Astrocyte (in vitro differentiated cells and primary cell): ENCODE measurements around the gene PARN. TPM values are rescaled to one million over a fixed set of nuclear protein-coding genes. Genes with fewer than 3 reads are reported as not detected.
"Not testable (repeated sequence)": the region's sequence is repeated elsewhere in the genome, so short reads cannot be mapped to it uniquely, and the experiment has no call there.

Experiments
- DNase-seq: peaks from one replicate; pipeline ENCODE4 v3.0.0-alpha.2; 2010; ENCODE audit warnings: low read depth
- FAIRE-seq: peaks from 2 replicates; lab custom pipeline; 2011; peaks lifted over from hg19 to GRCh38; lab: Jason Lieb, UNC
- H2AFZ ChIP-seq: 2 replicates; pipeline ENCODE4 v1.6.0; 2012; ENCODE audit warnings: low read depth, low read length, inconsistent platforms
- H3K27ac ChIP-seq: 2 replicates; pipeline ENCODE4 v1.5.1; 2011; ENCODE audit warnings: low read depth, low read length, inconsistent platforms
- H3K27me3 ChIP-seq: 2 replicates; pipeline ENCODE4 v1.6.0; 2011; ENCODE audit warnings: low read length, inconsistent platforms; ENCODE audit not compliant: insufficient read depth
- H3K36me3 ChIP-seq: 2 replicates; pipeline ENCODE4 v1.5.1; 2011; ENCODE audit warnings: low read length, inconsistent platforms; ENCODE audit not compliant: insufficient read depth
- H3K4me1 ChIP-seq: 2 replicates; pipeline ENCODE4 v1.5.1; 2011; ENCODE audit warnings: low read length, inconsistent platforms; ENCODE audit not compliant: insufficient read depth
- H3K4me2 ChIP-seq: 2 replicates; pipeline ENCODE4 v1.6.0; 2012; ENCODE audit warnings: low read length, inconsistent platforms
- H3K4me3 ChIP-seq: 2 replicates; pipeline ENCODE4 v1.5.1; 2011; ENCODE audit warnings: low read depth, mild to moderate bottlenecking, low read length, inconsistent platforms; ENCODE audit not compliant: insufficient read depth
- H3K79me2 ChIP-seq: 2 replicates; pipeline ENCODE4 v1.6.0; 2012; ENCODE audit warnings: mild to moderate bottlenecking, low read length, inconsistent platforms; ENCODE audit not compliant: insufficient read depth
- H3K9ac ChIP-seq: 2 replicates; pipeline ENCODE4 v1.6.0; 2012; ENCODE audit warnings: mild to moderate bottlenecking, low read length, inconsistent platforms
- H3K9me3 ChIP-seq: 2 replicates; pipeline ENCODE4 v1.5.1; 2012; ENCODE audit warnings: low read depth, mild to moderate bottlenecking, low read length, inconsistent platforms; ENCODE audit not compliant: insufficient read depth
- H4K20me1 ChIP-seq: 2 replicates; pipeline ENCODE4 v1.6.0; 2012; ENCODE audit warnings: low read length, inconsistent platforms; ENCODE audit not compliant: insufficient read depth
- H3K27ac Mint-ChIP-seq: one replicate; pipeline ENCODE4 v1.8.0; 2021; ENCODE audit warnings: mild to moderate bottlenecking, mixed read lengths; ENCODE audit not compliant: unreplicated experiment
- H3K27me3 Mint-ChIP-seq: one replicate; pipeline ENCODE4 v1.8.0; 2021; ENCODE audit warnings: low read depth, mixed read lengths; ENCODE audit not compliant: unreplicated experiment
- H3K36me3 Mint-ChIP-seq: one replicate; pipeline ENCODE4 v1.8.0; 2021; ENCODE audit warnings: low read depth, mixed read lengths; ENCODE audit not compliant: unreplicated experiment
- H3K4me1 Mint-ChIP-seq: one replicate; pipeline ENCODE4 v1.8.0; 2021; ENCODE audit warnings: low read depth, mixed read lengths; ENCODE audit not compliant: unreplicated experiment
- H3K4me3 Mint-ChIP-seq: one replicate; pipeline ENCODE4 v1.8.0; 2021; ENCODE audit warnings: mild to moderate bottlenecking, moderate library complexity, mixed read lengths; ENCODE audit not compliant: unreplicated experiment
- H3K9me3 Mint-ChIP-seq: one replicate; pipeline ENCODE4 v1.8.0; 2021; ENCODE audit warnings: mild to moderate bottlenecking, mixed read lengths; ENCODE audit not compliant: unreplicated experiment
- CTCF ChIP-seq: IDR thresholded peaks from 2 replicates; pipeline ENCODE4 v1.5.1; 2011; ENCODE audit warnings: low read depth, mild to moderate bottlenecking, inconsistent platforms, low read length, moderate library complexity; ENCODE audit not compliant: insufficient read depth
- EZH2 ChIP-seq: IDR thresholded peaks from 2 replicates; pipeline ENCODE4 v1.6.1; 2012; ENCODE audit warnings: mild to moderate bottlenecking, low read length, inconsistent platforms; ENCODE audit not compliant: insufficient read depth
- total RNA-seq: library from RNA; stranded (reverse); gene quantifications from 2 replicates; pipeline ENCODE4 v1.2.1, GENCODE V29; 2021

Gene PARN
- total RNA-seq, 1 donor from 2014 or later = 26.1 TPM

GRCh38 chr16:14579266-14579665 lies 50.8 kb downstream of the PARN start:
- Histone ChIP-seq H3K27me3 (no peaks in the 10 kb centered on the region), H4K20me1 (no peaks in the 10 kb centered on the region), H3K27ac (no peak overlapping the region), H3K36me3 (peaks cover 30% of the 10 kb centered on the region), H3K9me3 (no peaks in the 10 kb centered on the region), H2AFZ (no peak overlapping the region), H3K9ac (no peak overlapping the region), H3K4me1 (no peaks in the 10 kb centered on the region), H3K4me3 (no peak overlapping the region), H3K79me2 (no peaks in the 10 kb centered on the region), H3K4me2 (no peak overlapping the region)
- Mint-ChIP-seq H3K27me3 (no peaks in the 10 kb centered on the region), H3K4me3 (no peak overlapping the region), H3K4me1 (no peaks in the 10 kb centered on the region), H3K36me3 (peaks cover 35% of the 10 kb centered on the region), H3K27ac (no peak overlapping the region), H3K9me3 (peaks cover 12% of the 10 kb centered on the region)
- FAIRE-seq (no peak), DNase-seq (no peak)
- no peak for TF ChIP-seq CTCF
- TF ChIP-seq EZH2 = no peak

GRCh38 chr16:14576532-14576931 lies 53.5 kb downstream of the PARN start:
- no peak overlapping the region for H3K9ac ChIP-seq
- no peaks in the 10 kb centered on the region for H3K27me3 ChIP-seq
- H3K36me3 ChIP-seq = peaks cover 18% of the 10 kb centered on the region
- FAIRE-seq (no peak), DNase-seq (no peak)
- Mint-ChIP-seq H3K27ac (no peak overlapping the region), H3K36me3 (peaks cover 38% of the 10 kb centered on the region), H3K4me1 (no peaks in the 10 kb centered on the region), H3K9me3 (peaks cover 15% of the 10 kb centered on the region), H3K27me3 (no peaks in the 10 kb centered on the region), H3K4me3 (no peak overlapping the region)
- no peak overlapping the region for H2AFZ ChIP-seq
- H4K20me1 ChIP-seq = no peaks in the 10 kb centered on the region
- no peaks in the 10 kb centered on the region for H3K79me2 ChIP-seq
- no peaks in the 10 kb centered on the region for H3K4me1 ChIP-seq
- H3K4me2 ChIP-seq = no peak overlapping the region
- TF ChIP-seq EZH2 (no peak), CTCF (no peak)
- H3K9me3 ChIP-seq = no peaks in the 10 kb centered on the region
- no peak overlapping the region for H3K4me3 ChIP-seq
- H3K27ac ChIP-seq = no peak overlapping the region

- Histone ChIP-seq H3K4me1 (no peaks in the 10 kb centered on the region), H3K4me2 (no peak overlapping the region), H2AFZ (no peak overlapping the region), H3K36me3 (peaks cover 14% of the 10 kb centered on the region), H3K9me3 (no peaks in the 10 kb centered on the region), H3K27ac (no peak overlapping the region), H4K20me1 (no peaks in the 10 kb centered on the region), H3K79me2 (no peaks in the 10 kb centered on the region), H3K27me3 (no peaks in the 10 kb centered on the region), H3K9ac (no peak overlapping the region), H3K4me3 (no peak overlapping the region)
- Mint-ChIP-seq H3K4me3 (no peak overlapping the region), H3K36me3 (peaks cover 38% of the 10 kb centered on the region), H3K4me1 (no peaks in the 10 kb centered on the region), H3K9me3 (peaks cover 15% of the 10 kb centered on the region), H3K27ac (no peak overlapping the region), H3K27me3 (no peaks in the 10 kb centered on the region)
- DNase-seq (no peak), FAIRE-seq (no peak)
- TF ChIP-seq CTCF (no peak), EZH2 (no peak)
These were observed 54.0 kb downstream of the PARN start for GRCh38 chr16:14576069-14576468.

GRCh38 chr16:14574698-14575415 lies 55.2 kb downstream of the PARN start:
- H3K9ac ChIP-seq, DNase-seq, H3K79me2 ChIP-seq, H3K27ac ChIP-seq, H4K20me1 ChIP-seq, H3K4me1 ChIP-seq, H3K4me3 ChIP-seq, H3K36me3 ChIP-seq, FAIRE-seq, H3K27me3 Mint-ChIP-seq, H2AFZ ChIP-seq, H3K4me3 Mint-ChIP-seq, H3K27ac Mint-ChIP-seq, H3K4me2 ChIP-seq, H3K9me3 ChIP-seq, H3K4me1 Mint-ChIP-seq, H3K27me3 ChIP-seq: not testable (repeated sequence)
- Mint-ChIP-seq H3K9me3 (peaks cover 15% of the 10 kb centered on the region), H3K36me3 (peaks cover 33% of the 10 kb centered on the region)
